Heart left ventricle (tissue), 16 donors: ENCODE data around the gene IL10RB. TPM values are rescaled to one million over a fixed set of nuclear protein-coding genes. Genes with fewer than 3 reads are reported as not detected.
A peak's percentile ranks its signal among the peaks of the same experiment; 100 is the strongest.

Experiments
- ATAC-seq, 4 donors: fragments of 200-7000 bp; cut with Tn5 transposase; one replicate each; pipeline ENCODE4 v1.9.1; 2020 to 2022; ENCODE audit warnings: moderate library complexity in 4 of 4, mild to moderate bottlenecking in 3 of 4, moderate number of reproducible peaks in 1 of 4
- DNase-seq, 5 donors: peaks; one replicate each; pipeline ENCODE4 v3.0.0-alpha.2; 2020
- H3K27ac ChIP-seq, 12 donors: fragments of 200-600 bp; sonication (generic) in 4 of 12; one replicate each; pipeline versions ENCODE4 v1.5.0 to v1.8.0; 2016 to 2022; ENCODE audit warnings: mild to moderate bottlenecking in 2 of 12
- H3K27me3 ChIP-seq, 9 donors: fragments of 200-600 bp; sonication (generic) in 2 of 9; one replicate each; pipeline versions ENCODE4 v1.5.1 to v1.8.0; 2016 to 2022; ENCODE audit warnings: mild to moderate bottlenecking in 3 of 9
- H3K36me3 ChIP-seq, 9 donors: fragments of 200-600 bp; sonication (generic) in 2 of 9; one replicate each; pipeline versions ENCODE4 v1.5.0 to v1.8.0; 2018 to 2022; ENCODE audit warnings: mild to moderate bottlenecking in 2 of 9
- H3K4me1 ChIP-seq, 12 donors: fragments of 200-600 bp; sonication (generic) in 4 of 12; one replicate each; pipeline versions ENCODE4 v1.5.0 to v1.8.0; 2016 to 2022; ENCODE audit warnings: mild to moderate bottlenecking in 3 of 12
- H3K4me3 ChIP-seq, 12 donors: fragments of 200-600 bp; sonication (generic) in 4 of 12; one replicate each; pipeline versions ENCODE4 v1.5.0 to v1.8.0; 2017 to 2022; ENCODE audit warnings: mild to moderate bottlenecking in 9 of 12, moderate library complexity in 4 of 12
- H3K9me3 ChIP-seq, 12 donors: fragments of 200-600 bp; sonication (generic) in 4 of 12; one replicate each; pipeline versions ENCODE4 v1.5.0 to v1.8.0; 2016 to 2022; ENCODE audit warnings: mild to moderate bottlenecking in 1 of 12
- CTCF ChIP-seq, 12 donors: fragments of 200-600 bp; sonication (generic) in 4 of 12; IDR thresholded peaks; one replicate each; pipeline versions ENCODE4 v1.5.0 to v1.8.0; 2018 to 2022; ENCODE audit warnings: antibody characterized with exemption in 12 of 12, mild to moderate bottlenecking in 5 of 12
- POLR2A ChIP-seq, 2 donors: fragments of 450-650 bp; IDR thresholded peaks; one replicate each; pipeline ENCODE4 v1.6.1; 2017; ENCODE audit warnings: antibody characterized with exemption in 2 of 2, mild to moderate bottlenecking in 2 of 2, moderate library complexity in 2 of 2
- WGBS, 4 donors: extraction: QIAGEN DNeasy Blood & Tissue Kit in 2 of 4; methylation state at CpG; one replicate each; pipeline versions ENCODE4 v1.1.5 to v1.1.7; 2013 to 2018; 5-methylcytosine and 5-hydroxymethylcytosine counted together
- intact Hi-C, 10 donors: fragments of 100-400 bp; cut with DNase I; formaldehyde crosslinking; loops; one replicate each; pipeline versions ENCODE4 v1.11.1 to v1.14.2; 2022
- polyA plus RNA-seq, 2 donors: library from polyadenylated mRNA; stranded (reverse); fragments of 200-250 nt; gene quantifications; one replicate each; pipeline ENCODE4 v1.2.3, GENCODE V29; 2013
- total RNA-seq, 9 donors: library from RNA; depleted of rRNA in 2 of 9; stranded (reverse); fragments of >200 nt in 2 of 9; fragmentation: NEBNext Ultra II Directional in 3 of 9; extraction: Animal tissue kit (Norgen Biotek cat#: 25700) in 3 of 9; gene quantifications; one replicate each; pipeline versions ENCODE4 v1.1.0 to v1.2.4, GENCODE V29; 2016 to 2023
- donor health status: ischemic (EF 13 %, LVEDD 7.1; RV severe dilation, severe dysfunction).
- donor health status: healthy with polysubstance abuse.
- donor health status: DM: no; HTN: yes; CAD: no.
- donor health status: DM: no; HTN: no; CAD: no.
- donor health status: ischemic (EF 25% LVEDD 6.9; RV normal size, moderate dysfunction).
- donor health status: ischemic (EF 25% LVEDD 5.7; RV mildly dilated, moderate dysfunction).
- donor health status: healthy.
- donor health status: DM: yes; HTN: yes; CAD: no.
- donor health status: ischemic (EF 35%, LVEDD 5.7; RV mildly dilated, moderate dysfunction).
- donor health status: nonischemic (EF 11% LVEDD 7.7; RV severe dilation, severe dysfunction).
- donor health status: DM: yes; HTN: yes; CAD: no.
- donor health status: PGD.
- donor health status: ischemic (EF 29% LVEDD 5.4; RV normal size, mild dysfunction).
- donor health status: nonischemic (EF 23%, LVEDD 6.1; RV moderate dilation, normal function).

Gene IL10RB
- total and polyA plus RNA-seq, 11 donors, result 4.5 to 28.2 (median 8.3) TPM

GRCh38 chr21:33228455-33228854, 37.7 kb upstream of the IL10RB start:
- Histone ChIP-seq H3K27ac (peak overlapping the region in 1 of 12 donors; percentile 100), H3K36me3 (peaks cover 0 to 7% (median 0%) of the 10 kb centered on the region in 9 donors), H3K9me3 (no peaks in the 10 kb centered on the region), H3K4me3 (no peak overlapping the region), H3K4me1 (peaks cover 2 to 38% (median 28%) of the 10 kb centered on the region in 12 donors), H3K27me3 (no peaks in the 10 kb centered on the region)
- intact Hi-C loops, result no loop called here
- TF ChIP-seq CTCF (IDR thresholded peaks at IDR 0.05), result no peak
- no peak for TF ChIP-seq POLR2A (IDR thresholded peaks at IDR 0.05)
- DNase-seq, result peak in 1 of 5 donors; percentile 49
- WGBS, 4 donors, result 56 to 65% (median 62%) methylated on average over 3 of the region's 3 CpGs
- ATAC-seq, result no peak

GRCh38 chr21:33229099-33229783, 36.9 kb upstream of the IL10RB start:
- TF ChIP-seq POLR2A (IDR thresholded peaks at IDR 0.05) (no peak), CTCF (IDR thresholded peaks at IDR 0.05) (no peak)
- 34 to 39% (median 36%) methylated on average over 18 of the region's 18 CpGs for WGBS, 4 donors
- ATAC-seq (no peak), DNase-seq (no peak)
- Histone ChIP-seq H3K27me3 (no peaks in the 10 kb centered on the region), H3K9me3 (no peaks in the 10 kb centered on the region), H3K27ac (peak overlapping the region in 10 of 12 donors; percentile 97 to 100 (median 99)), H3K4me1 (peaks cover 2 to 44% (median 29%) of the 10 kb centered on the region in 12 donors), H3K36me3 (peaks cover 0 to 7% (median 0%) of the 10 kb centered on the region in 9 donors), H3K4me3 (peak overlapping the region in 11 of 12 donors; percentile 88 to 100 (median 98))
- intact Hi-C loops, result no loop called here

- Histone ChIP-seq H3K4me3 (peak within 1 kb of the TSS; percentile 88 to 100 (median 98)), H3K36me3 (peaks cover 0 to 7% (median 0%) of the 10 kb centered on the region in 9 donors), H3K4me1 (peaks cover 2 to 51% (median 31%) of the 10 kb centered on the region in 12 donors), H3K9me3 (no peaks in the 10 kb centered on the region), H3K27me3 (no peaks in the 10 kb centered on the region), H3K27ac (peak within 1 kb of the TSS; percentile 90 to 100 (median 98))
- DNase-seq, result peak; percentile 81 to 91 (median 86)
- ATAC-seq, result peak; percentile 62 to 98 (median 90)
- intact Hi-C loops, result loop anchor here in 5 of 10 donors (5.0 to 10.0 kb wide), 4 partner anchors 37 to 135 kb away; partner anchors contain the start of gene IL10RB (in 2 of the 5)
- peak in 1 of 2 donors; percentile 89 for TF ChIP-seq POLR2A (IDR thresholded peaks at IDR 0.05)
- TF ChIP-seq CTCF (IDR thresholded peaks at IDR 0.05), result peak in 1 of 12 donors; percentile 9
- WGBS, 4 donors, result 0 to 1% (median 1%) methylated on average over 30 to 95 of the region's 95 CpGs
Observed at GRCh38 chr21:33229784-33230544, 36.2 kb upstream of the IL10RB start, which contains the start of gene IFNAR2. Gene IFNAR2, plus strand, starts transcription at chr21:33229938. Its CDS starts 11,985 bp downstream, at chr21:33241923.
